ENCODE data around the gene RAI1. TPM values are rescaled to one million over a fixed set of nuclear protein-coding genes. Genes with fewer than 3 reads are reported as not detected.

RAI1 gene
- total RNA-seq, 4 donors from 2014 or later = 12.8 to 51.2 (median 47.6) TPM

GRCh38 chr17:17767887-17768418 lies 86.7 kb downstream of the RAI1 start:
- no peaks in the 10 kb centered on the region for H3K36me3 ChIP-seq
- no peak overlapping the region for H3K27ac ChIP-seq
- H3K4me1 ChIP-seq = peaks cover 0 to 31% (median 7%) of the 10 kb centered on the region in 4 donors
- TF ChIP-seq CTCF (IDR thresholded peaks at IDR 0.05) = no peak
- TF ChIP-seq POLR2A (IDR thresholded peaks at IDR 0.05) = no peak
- H3K27me3 ChIP-seq = no peaks in the 10 kb centered on the region
- no peaks in the 10 kb centered on the region for H3K9me3 ChIP-seq
- DNase-seq = no peak
- no peak overlapping the region for H3K4me3 ChIP-seq

GRCh38 chr17:17768424-17769088 lies 87.3 kb downstream of the RAI1 start:
- Histone ChIP-seq H3K27me3 (no peaks in the 10 kb centered on the region), H3K4me1 (peaks cover 0 to 31% (median 7%) of the 10 kb centered on the region in 4 donors), H3K27ac (no peak overlapping the region), H3K9me3 (no peaks in the 10 kb centered on the region), H3K4me3 (no peak overlapping the region), H3K36me3 (no peaks in the 10 kb centered on the region)
- TF ChIP-seq POLR2A (IDR thresholded peaks at IDR 0.05) (no peak), CTCF (IDR thresholded peaks at IDR 0.05) (no peak)
- no peak for DNase-seq

DNA sequence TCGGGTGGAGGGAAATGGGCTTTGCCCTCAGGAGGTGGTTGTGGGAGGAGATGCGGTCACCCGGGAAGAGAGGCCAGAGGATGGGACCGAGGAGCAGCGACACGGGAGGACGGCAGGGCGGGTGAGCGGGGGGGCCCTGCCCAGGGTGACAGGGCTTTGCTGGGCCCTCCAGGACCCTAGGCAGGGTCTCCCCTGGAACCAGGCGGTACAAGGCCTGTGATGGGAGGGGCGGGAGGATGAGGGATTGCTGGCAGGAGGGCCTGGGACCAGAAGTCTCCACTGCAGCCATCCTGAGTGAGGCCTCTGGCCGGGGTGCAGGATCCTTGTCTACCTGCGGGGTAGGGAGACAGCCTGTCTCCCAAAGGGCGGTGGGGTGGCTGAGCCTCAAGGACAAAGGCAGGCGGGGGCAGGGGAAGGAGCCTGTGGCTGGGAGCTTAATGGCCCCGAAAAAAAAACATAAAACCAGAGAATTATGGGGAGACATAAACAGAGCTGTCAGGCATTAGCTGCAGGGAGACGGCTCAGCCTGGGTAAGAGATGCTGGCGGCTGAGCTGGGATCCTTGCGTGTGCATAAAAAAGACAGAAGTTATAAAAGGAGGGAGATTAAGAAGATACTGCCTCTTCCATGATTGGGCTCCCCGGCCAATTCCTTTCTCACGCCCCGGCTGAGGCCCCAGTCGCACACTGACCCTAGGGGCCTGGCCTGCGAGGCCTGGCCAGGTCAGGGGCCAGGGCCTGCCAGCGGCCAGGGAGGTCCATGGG lies 88.8 kb downstream of the RAI1 start:
- TF ChIP-seq POLR2A (IDR thresholded peaks at IDR 0.05) (no peak), CTCF (IDR thresholded peaks at IDR 0.05) (no peak)
- H3K27me3 ChIP-seq = no peaks in the 10 kb centered on the region
- no peak overlapping the region for H3K4me3 ChIP-seq
- H3K4me1 ChIP-seq = peaks cover 0 to 38% (median 7%) of the 10 kb centered on the region in 4 donors
- no peaks in the 10 kb centered on the region for H3K36me3 ChIP-seq
- H3K27ac ChIP-seq = peak overlapping the region in 3 of 4 donors; percentile 10 to 47 (median 38)
- H3K9me3 ChIP-seq = no peaks in the 10 kb centered on the region
- no peak for DNase-seq

GRCh38 chr17:17770632-17771044 lies 89.4 kb downstream of the RAI1 start:
- no peak overlapping the region for H3K4me3 ChIP-seq
- DNase-seq = no peak
- TF ChIP-seq CTCF (IDR thresholded peaks at IDR 0.05) = no peak
- TF ChIP-seq POLR2A (IDR thresholded peaks at IDR 0.05) = no peak
- H3K36me3 ChIP-seq = no peaks in the 10 kb centered on the region
- no peaks in the 10 kb centered on the region for H3K27me3 ChIP-seq
- H3K9me3 ChIP-seq = no peaks in the 10 kb centered on the region
- H3K4me1 ChIP-seq = peaks cover 0 to 38% (median 5%) of the 10 kb centered on the region in 4 donors
- H3K27ac ChIP-seq = peak overlapping the region in 3 of 4 donors; percentile 10 to 47 (median 38)

GRCh38 chr17:17771498-17772201 lies 90.4 kb downstream of the RAI1 start:
- H3K27ac ChIP-seq = no peak overlapping the region
- peaks cover 0 to 29% (median 2%) of the 10 kb centered on the region in 4 donors for H3K4me1 ChIP-seq
- H3K9me3 ChIP-seq = no peaks in the 10 kb centered on the region
- no peak for DNase-seq
- H3K36me3 ChIP-seq = no peaks in the 10 kb centered on the region
- no peaks in the 10 kb centered on the region for H3K27me3 ChIP-seq
- TF ChIP-seq CTCF (IDR thresholded peaks at IDR 0.05) = no peak
- no peak for TF ChIP-seq POLR2A (IDR thresholded peaks at IDR 0.05)
- H3K4me3 ChIP-seq = no peak overlapping the region
